Stimulated activated CD8-positive, alpha-beta memory T cell treated with anti-CD3 and anti-CD28 coated beads, Interleukin-15, amount 100 ng/mL, for 1 hour (primary cell): ENCODE results near the gene NCKAP5L.

Experiments used
- DNase-seq: peaks from one replicate; pipeline ENCODE4 v3.0.0-alpha.2; 2020; ENCODE audit warnings: low read depth

Gene NCKAP5L

DNA sequence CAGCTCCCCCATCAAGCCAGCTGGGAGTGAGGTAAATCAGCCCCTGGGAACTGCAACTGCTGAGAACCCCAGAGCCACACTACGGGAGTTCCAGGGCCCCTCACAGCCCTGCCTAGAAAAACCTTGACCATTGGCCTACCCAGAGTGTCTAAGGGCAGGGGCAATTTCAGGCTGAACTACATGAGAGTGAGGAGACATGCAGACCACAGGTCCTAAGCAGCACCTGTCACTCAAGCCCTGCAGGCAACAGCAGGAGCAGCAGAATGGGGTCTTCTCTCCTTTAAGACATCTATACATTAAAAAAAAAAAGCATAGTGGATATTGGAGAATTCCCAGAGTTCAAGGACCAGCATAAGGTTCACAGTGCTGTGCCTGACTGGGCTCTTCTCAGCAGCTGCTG lies 4.9 kb downstream of the NCKAP5L start:
- no peak for DNase-seq

DNA sequence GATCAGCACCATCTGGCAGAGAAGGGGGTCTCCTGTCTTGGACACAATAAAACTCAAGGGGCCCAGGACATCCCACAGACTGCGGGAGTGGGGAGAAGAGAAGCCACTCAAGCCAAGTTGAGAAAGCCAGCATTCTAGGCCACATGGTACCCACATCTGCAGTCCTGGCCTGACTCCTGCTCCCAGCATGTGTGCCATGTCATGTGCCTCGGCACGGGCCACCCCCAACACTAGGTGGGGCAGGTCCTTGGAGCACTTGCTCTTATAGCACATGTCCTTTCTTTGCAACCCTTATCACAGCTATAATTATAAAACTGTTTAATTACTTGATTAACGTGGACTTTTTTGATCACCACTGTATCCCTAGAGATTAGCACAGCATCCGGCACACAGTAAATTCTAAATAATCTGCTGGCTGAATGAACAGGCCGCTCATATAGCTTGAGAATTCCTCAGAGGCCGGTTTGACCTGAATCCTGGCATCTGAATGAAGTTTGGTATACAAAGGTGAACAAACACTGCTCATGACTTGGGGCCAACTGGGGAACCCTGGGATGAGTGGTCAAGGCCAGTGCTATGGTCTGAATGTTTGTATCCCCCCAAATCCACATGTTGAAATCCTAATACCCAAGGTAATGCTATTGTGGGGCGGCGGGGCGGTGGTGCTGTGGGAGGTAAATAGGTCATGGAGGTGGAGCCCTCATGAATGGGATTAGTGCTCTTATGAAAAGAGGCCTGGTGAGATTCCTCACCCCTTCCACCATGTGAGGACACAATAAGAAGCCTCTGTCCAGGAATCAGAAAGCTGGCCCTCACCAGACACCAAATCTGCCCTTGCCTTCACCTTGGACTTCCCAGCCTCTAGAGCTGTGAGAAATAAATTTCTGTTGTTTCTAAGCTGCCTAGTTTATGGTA lies 6.6 kb downstream of the NCKAP5L start:
- DNase-seq, result no peak

DNA sequence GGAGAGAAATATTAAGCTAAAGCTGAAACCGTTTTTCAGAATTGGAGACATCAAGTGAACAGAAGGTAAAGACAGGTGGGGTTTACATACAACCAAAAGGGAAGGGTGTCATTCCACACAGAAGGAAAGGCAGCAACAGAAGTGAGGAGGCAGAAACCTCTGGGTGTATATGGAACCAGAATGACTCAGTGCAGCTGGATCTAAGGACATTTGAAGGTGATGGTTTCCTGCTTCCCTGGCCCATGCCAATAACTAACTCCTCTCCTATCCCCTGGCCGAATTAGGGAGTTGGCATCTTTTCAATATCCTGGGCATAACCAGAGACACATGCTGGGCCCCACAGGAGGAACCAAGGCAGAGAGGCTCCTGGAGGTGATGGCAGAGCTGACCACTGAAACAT lies 8.4 kb downstream of the NCKAP5L start:
- DNase-seq, result no peak

DNA sequence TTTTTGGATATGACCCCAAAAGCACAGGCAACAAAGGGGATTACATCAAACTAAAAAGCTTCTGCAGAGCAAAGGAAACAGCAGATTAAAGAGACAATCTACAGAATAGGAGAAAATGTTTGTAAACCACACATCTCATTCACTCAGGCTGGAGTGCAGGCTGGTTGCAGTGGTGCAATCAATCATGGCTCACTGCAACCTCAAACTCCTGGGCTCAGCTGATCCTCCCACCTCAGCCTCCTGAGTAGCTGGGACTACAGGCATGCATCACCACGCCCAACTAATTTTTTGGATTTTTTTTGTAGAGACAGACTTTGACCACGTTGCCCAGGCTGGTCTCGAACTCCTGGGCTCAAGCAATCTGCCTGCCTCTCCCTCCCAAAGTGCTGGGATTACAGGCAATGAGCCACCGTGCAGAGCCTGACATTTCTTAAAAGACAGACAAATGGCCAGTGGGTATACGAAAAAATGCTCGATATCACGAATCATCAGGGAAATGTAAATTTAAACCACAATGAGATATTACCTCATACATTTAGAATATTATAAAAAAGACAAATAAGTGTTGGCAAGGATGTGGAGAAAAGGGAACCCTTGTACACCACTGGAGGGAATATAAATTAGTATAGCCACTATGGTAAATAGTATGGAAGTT lies 9.8 kb downstream of the NCKAP5L start:
- no peak for DNase-seq

DNA sequence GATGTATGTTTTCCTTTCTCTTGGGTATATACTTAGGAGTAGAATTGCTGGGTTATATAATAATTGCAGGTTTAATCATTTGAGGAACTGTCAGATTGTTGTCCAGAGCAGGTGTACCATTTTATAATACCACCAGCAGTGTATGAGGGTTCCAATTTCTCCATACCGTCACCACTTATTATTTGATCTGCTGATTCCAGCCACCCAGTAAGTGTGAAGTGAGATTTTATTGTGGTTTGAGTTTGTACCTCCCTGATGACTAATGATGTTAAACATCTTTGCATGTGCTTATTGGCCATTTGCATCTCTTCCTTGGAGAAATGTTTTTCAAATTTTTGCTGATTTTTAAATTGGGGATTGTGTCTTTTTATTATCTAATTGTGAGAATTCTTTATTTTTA lies 15.1 kb downstream of the NCKAP5L start:
- no peak for DNase-seq

DNA sequence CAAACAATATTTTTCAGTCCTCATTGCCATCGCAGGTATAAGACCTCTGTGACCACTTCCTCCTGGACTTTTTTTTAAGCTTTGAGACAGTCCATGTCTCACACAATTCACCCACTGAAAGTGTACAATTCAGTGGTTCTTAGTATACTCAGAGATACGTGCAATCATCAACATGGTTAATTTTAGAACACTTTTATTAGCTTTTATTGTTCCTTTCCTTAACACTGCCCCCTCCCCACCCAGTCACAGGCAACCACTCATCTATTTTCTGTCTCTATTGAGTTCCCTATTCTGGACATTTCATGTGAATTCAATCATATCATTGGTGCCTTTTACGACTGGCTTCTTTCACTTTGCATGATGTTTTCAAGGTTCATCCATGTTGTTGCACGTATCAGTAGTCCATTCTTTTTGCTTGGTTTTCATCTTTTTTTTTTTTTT lies 16.2 kb downstream of the NCKAP5L start:
- DNase-seq, result no peak

DNA sequence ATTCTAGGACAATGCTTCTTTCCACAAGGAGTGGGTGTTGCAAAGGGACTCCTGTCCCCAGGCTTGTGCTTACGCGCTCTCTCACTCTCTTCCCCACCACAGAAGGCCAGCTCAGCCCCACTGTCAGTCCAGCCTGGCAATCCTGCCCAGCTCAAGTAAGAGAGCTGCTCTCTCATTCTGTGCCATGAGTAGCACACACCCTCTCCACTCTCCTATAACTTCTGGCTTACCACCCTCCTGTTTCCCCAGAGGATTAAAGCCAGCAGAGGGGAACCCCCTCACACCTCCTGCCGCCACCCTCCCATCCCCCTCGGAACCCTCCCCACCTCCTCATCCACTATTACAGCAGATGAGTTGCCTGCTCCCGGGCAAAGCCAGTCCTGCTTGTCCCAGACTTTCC lies 17.1 kb downstream of the NCKAP5L start:
- DNase-seq, result no peak

DNA sequence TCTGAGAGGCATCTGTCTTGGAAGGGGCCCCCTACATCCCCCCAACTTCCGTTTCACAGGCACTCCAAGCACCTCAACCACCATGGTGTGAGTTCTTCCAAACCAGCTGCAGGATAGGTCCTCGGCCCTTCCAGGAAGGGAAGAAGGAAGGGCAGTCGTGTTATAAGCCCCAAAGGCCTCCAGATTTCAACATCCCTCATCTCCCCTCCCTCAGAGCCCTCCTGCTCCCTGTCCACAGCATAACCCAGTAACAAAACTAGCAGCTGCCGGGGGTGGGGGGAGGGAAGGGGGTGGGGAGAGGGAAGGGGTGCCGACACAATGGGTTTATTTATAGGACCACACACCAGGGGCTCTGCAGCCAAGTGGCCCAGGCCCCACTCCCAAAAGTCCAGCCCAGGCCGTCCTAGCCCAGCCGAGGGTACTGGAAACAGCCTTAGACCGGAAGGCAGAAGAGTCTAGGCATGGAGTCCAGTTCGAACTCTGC lies 18.3 kb downstream of the NCKAP5L start:
- DNase-seq, result no peak

DNA sequence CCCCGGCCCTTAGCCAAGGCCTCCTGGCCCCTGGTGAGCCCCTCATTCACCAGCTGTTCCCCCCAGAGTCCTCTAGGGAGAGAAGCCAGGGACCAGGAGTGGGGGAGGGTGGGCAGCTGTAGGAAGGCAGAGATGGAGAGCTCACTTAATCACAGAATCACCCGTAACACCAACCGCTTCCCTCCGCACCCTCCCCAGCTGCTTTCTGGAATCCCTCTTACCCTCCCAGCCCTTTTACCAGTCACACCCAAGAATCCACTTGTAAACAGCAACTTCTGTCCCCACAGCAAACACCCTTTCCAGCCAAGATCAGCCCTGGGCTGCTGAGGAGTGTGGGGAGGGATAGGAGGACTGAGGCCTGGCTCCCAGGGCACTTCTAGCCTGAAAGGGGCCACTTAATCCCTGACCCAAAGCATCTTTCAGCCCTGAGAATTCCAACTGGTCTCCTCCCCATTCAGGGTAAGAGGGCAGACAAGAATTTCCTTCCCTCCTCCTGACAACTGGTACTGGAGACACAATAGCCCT lies 18.8 kb downstream of the NCKAP5L start:
- no peak for DNase-seq

DNA sequence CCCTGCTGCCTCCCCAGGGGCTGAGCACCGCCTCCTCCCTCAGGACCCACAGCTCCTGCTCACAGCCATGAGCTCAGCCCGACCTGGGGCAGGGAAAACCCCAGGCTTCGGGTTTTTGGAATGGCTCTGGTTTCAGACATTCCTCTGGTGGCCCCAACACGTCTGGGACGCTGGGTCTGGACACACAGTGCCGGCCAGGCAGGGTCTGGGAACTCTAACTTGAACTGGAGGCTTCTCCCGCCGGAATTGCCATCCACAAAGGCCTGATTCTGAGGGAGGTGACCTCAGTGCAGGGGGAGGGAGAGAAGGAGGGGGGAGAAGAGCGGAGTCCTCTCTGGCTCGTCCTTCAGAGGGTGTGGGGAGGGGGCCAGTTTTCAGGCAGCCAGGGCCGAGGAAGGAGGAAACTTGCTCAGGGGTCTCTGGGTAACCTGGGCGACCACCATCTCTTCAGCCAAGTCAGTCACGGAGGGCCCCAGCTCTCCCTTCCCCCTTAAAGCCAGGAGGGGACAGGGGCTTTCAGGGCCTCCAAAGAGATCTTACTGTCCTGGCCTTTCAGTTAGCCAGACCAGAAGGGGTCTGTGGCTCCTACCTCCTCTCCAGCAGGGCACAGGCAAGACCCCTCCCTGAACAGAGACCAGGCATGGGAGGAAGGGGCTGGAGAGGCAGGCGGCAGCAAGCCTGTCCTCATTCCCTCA lies 19.4 kb downstream of the NCKAP5L start:
- DNase-seq, result no peak

DNA sequence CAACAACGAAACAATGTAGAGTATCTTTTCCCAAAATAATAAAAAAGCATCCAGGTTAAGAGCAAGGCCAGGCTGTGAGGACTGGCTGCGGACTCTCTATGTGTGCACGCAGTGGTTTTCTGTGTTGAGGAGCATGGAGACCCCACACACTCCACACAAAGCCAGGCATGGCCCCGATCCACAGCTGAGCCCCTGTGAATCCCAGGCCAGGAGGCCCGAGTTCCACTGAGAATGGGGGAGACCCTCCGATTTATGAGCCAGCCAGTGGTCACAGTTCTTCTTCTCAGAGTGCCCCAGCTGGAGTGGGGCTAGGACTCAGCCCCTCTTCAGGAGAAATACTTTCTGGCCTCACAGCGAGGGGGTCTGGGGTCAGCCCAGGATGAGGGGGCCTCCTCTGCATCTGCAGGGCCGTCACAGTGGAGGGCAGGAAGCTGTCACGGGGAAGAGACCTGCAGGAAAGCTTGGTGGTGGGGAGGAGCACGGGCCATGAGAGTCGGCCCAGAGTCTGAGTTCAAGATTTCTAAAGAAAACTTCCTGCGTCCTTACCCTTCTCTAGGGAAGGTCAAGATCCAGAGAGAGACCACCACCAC lies 20.1 kb downstream of the NCKAP5L start:
- no peak for DNase-seq

DNA sequence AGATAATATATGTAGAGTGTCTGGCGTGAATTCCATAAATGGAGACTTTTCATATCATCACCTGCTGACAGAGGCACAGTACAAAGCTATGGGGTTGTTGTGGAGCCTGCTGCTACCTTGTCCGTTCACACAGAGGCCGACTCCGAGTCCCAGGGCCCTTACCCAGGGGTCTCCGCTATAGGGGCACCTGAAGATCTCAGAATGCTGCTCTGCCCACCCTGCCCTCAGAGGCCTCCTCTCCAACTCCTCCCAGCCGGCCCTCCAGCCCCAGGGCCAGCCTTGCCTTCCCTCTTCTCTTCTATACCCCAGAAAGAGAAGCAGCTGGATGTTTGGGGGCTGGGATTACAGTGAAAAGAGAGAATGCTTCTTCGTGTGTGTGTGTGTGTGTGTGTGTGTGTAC lies 21.3 kb downstream of the NCKAP5L start:
- DNase-seq, result no peak

DNA sequence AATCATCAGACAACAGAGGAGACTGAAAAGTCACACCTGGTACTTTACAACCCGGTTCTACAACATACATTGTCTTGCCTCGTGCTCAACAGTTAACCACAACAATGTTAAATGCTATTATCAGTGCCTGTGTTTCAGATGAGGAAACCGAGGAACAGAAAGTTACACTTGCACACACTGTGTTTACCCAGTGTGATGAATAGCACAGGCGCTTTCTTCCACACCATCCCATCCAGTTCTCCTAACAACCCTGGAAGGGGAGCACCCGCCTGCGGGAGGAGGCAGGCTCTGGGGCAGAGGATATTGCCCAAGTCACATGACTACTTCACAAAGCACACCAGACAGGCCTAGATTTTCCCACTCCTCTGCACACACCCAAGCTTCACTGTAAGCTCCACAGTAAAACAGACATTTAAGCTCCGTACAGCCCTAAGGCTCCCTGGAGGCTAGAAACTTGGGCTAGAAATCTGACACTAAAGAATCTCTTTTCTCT lies 21.8 kb downstream of the NCKAP5L start:
- DNase-seq, result no peak

DNA sequence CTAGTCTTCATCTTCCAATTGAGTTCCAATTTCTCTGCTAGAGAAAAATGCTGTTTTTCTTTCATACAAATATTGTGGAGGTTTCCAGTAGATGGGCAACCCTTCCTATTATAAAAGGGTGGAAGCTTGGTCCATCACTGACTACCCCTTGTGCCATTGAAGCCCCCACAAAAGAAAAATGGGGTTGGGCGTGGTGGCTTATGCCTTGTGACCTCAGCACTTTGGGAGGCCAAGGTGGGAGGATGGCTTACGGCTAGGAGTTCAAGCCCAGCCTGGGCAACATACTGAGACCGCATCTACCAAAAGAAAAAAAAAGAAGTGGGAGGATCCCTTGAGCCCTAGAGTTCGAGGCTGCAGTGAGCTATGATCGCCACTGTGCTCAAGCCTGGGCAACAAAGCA lies 22.8 kb downstream of the NCKAP5L start:
- no peak for DNase-seq

DNA sequence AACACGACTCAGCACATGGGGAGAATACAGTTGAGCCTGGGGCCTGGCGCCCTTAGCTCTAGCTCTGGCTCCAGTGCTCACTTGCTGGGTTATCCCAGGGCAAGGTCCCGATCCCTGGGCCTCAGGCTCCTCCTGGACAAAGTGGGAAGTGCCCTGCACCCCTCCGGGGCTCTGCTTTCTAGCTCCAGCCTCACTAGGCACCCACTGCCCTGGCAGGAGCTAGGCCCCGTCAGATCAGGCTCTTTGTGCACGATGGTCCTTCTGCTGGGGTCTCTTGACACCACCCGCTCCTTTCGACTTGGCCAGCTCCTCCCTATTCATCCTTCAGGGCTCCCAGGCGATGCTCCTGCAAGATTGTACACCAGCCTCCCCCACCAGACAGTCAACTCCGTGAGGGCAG lies 23.4 kb downstream of the NCKAP5L start:
- DNase-seq, result no peak

DNA sequence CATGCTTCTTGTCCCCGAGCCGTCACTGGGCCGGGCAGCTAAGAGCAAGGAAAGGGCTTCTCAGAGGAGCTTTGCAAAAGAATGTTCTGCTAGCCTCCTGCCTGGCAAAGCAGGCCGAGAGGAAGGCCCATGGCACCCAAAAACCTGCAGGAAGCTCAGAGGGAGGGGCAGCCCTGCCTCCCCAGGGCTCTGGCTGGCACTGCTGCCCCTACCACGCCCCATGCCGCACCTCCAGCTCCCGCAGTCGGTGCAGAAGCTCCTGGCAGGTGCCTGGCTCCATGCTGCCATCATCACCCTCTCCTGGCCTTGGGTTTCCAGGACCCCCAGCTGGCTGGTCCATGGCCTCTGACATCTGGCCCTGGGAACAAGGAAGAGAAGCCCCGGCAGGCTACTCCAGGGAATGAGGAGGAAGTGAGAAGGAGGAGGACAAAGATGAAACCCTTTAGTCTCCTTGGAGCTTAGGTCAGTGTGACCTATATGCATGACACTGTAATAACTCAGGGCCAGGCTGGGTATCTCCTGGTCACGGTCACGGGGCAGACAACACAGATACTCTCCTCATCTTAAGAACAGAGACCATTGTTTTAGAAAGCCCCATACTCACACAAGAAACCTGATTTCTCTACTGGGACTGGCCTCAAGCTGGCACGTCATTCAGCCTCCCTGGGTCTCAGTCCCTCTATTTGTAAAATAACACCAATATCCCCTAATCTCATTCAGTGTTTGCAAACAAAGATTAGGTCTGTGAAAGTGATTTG lies 24.3 kb downstream of the NCKAP5L start:
- no peak for DNase-seq

DNA sequence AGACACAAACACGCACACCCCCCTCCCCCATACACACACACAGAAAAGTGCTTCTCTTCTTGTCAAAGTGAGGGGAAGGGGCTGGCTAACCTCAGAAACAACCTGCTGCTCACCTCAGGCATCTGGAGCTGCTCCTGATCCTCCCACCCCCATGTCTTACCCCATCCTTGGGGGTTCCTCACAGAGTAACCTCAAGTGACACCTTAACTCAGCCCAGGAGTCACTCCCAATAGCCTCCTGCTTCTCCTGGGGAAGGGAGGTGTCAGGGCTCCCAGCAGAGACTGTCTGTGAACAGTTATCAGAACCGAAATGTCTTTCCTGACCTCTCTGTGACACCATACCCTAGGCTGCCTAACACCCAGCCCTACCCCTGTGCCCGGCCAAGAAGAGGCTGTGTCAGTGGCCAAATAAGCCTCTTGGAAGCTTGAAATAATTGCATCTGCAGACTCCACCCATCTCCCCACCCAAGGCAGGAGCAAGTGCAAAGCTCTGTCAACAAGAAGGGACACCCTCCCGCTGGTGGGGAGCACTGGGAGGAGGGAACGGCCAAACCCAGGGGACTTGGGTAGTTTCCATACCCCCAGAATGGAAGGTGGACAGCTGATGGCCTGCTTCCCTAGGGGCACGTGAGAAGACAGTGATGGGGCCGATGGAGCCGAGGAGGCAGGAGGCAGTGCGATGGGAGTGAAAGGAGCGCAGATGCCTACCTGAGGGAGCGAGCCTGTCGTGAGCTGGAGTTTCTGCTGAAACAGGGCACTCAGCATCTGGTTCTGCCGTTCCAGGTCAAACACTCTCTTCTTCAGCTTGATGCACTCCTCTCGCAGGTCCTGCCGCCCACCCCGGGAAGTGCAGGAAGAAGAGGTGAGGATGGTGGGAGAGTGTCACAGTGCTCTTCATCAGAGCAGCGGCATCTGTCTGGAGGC lies 26.8 kb downstream of the NCKAP5L start:
- DNase-seq, result no peak

DNA sequence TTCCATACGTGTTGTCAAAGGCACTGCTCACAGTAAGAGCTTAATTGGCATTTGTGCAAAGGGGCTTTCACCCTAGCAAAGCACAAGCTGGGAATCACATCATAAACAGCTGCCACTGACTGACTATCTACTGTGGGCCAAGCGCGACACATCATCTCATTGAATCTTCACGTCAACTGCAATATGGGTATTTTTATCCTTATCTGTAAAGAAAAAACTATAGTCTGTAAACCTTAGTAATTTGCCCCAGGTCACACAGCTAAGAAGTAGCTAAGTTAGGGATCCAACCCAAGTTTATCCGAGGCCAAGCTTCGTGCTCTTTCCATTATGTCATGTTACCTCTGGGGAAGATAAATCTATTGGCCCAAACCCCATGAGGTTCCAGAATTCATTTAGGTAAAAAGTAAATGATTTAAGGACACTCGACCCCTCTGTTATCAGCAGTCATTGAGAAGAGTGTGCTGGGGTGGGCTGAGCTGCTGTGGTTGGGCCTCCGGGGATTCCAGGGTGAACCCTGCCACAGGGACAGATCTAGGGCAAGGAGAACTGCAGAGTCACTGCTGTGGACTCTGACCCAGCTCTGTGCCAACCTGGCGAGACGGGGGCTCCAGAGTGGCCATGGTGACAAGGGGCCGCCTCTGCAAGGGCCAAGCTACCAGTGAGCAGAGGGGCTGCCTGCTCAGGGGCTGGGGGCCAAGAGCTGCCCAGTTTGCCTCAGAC lies 27.6 kb downstream of the NCKAP5L start:
- DNase-seq, result no peak

DNA sequence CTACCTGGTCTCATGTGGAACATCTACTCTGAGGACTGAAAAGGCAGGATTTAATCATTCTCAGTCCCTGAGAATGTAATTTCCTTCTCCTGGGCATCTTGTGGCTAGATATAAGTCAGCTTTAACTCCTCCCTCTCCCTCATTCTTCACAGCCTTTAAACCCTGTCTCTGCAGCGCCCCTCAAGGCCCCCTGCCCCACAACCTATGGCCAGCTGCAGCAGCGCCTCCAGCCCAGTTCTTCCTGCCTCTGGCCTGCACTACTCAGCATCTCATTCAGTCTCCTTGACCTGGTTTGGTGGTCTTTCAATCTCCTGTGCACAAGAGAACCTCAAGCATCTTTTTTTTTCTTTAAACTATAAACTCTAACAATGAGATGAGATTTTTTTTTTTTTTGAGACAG lies 29.3 kb downstream of the NCKAP5L start:
- no peak for DNase-seq
